ENCODE data around the gene MUC2.

DNA sequence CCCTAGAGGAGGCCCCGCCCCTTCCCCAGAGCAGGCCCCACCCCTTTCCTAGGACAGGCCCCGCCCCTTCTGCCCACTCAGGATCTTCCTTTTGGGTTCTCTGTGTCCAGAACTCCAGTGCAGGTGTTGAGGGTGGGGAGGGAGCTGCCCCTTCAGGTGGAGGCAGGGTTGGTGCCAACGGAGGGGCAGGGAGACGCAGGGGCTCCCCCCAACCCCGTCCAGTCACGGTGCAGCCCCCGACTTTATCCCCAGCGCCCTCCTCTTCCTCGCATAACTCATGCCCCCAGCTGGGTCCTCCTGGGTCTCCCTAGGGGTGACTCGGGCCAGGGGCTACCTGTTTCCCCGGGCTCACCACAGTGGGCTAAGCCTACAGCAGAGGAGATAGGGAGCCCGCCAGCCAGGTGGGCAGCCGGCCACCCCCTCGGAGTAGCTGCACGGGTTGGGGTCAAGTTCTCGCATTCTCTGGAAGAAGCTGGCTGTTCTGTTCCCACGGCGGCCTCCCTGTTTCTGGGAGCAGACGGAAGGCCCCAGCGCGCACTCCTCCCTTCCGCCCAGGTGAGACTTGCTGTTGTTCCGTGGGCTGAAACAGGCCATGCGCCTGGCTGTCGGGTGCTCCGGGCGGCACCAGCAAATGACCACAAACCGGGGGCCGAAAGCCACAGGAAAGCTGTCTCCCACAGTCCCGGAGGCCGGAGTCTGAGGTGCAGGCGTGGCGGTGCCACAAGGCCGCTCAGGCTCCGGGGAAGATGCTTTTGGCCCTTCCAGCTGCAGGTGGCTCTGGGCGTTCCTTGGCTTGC is 38.9 kb downstream of the MUC2 start:
- TF ChIP-seq ZNF778 (CRISPR knock-in tag; IDR thresholded peaks at IDR 0.05) = no peak
- TF ChIP-seq STAG1 (CRISPR knock-in tag; IDR thresholded peaks at IDR 0.05; ENCODE audit: borderline replicate concordance) = no peak
- no peak for TF ChIP-seq ZNF584 (CRISPR knock-in tag; IDR thresholded peaks at IDR 0.05; ENCODE audit: low read depth)
- TF ChIP-seq ZFP36 (IDR thresholded peaks at IDR 0.05; ENCODE audit: low read depth, low read length, partially characterized antibody) = no peak
- no peak for TF ChIP-seq FOXA3 (CRISPR knock-in tag; conservative IDR thresholded peaks at IDR 0.05 in 1 of 2, IDR thresholded peaks at IDR 0.05 in 1 of 2)
- TF ChIP-seq, protein P1, sequence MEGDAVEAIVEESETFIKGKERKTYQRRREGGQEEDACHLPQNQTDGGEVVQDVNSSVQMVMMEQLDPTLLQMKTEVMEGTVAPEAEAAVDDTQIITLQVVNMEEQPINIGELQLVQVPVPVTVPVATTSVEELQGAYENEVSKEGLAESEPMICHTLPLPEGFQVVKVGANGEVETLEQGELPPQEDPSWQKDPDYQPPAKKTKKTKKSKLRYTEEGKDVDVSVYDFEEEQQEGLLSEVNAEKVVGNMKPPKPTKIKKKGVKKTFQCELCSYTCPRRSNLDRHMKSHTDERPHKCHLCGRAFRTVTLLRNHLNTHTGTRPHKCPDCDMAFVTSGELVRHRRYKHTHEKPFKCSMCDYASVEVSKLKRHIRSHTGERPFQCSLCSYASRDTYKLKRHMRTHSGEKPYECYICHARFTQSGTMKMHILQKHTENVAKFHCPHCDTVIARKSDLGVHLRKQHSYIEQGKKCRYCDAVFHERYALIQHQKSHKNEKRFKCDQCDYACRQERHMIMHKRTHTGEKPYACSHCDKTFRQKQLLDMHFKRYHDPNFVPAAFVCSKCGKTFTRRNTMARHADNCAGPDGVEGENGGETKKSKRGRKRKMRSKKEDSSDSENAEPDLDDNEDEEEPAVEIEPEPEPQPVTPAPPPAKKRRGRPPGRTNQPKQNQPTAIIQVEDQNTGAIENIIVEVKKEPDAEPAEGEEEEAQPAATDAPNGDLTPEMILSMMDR (IDR thresholded peaks at IDR 0.05 in 2 of 3, conservative IDR thresholded peaks at IDR 0.05 in 1 of 3; ENCODE audit: insufficient read depth in 2 of 3, low read depth in 1 of 3, low read length in 3 of 3) = no peak
- no peak for TF ChIP-seq PCBP1 (IDR thresholded peaks at IDR 0.05; ENCODE audit: low read depth, low read length, poor library complexity, severe bottlenecking)
- TF ChIP-seq SP1 (CRISPR knock-in tag; IDR thresholded peaks at IDR 0.05) = no peak
- TF ChIP-seq POLR2AphosphoS2 (IDR thresholded peaks at IDR 0.05; ENCODE audit: low read length) = no peak
